Germinal center (tissue), 1 donor: ENCODE results near the gene SELENOW.
"Not testable (repeated sequence)": the region's sequence is repeated elsewhere in the genome, so short reads cannot be mapped to it uniquely, and the experiment has no call there.

Experiments
- DNase-seq: peaks from one replicate; pipeline ENCODE4 v3.0.0; 2012; ENCODE audit warnings: mixed read lengths, low spot score

The SELENOW gene

DNA sequence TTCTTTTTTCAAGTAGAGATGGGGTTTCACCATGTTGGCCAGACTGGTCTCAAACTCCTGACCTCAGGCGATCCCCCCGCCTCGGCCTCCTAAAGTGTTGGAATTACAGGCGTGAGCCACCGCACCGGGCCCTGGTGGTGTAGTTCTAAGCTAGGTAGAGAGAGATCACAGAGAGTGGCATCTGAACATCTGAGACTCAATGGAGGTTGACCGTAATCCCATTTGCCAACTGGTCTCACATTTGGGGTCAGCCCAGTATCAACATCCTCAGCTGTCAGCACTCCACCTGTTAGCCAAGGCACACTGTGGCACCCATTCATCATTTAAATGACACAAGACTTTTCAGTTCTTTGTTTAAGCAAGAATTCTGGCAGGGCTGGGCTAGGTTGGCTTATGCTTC, 8.1 kb downstream of the SELENOW start:
- DNase-seq: no peak

- not testable (repeated sequence) for DNase-seq
Observed at GRCh38 chr19:47787307-47787706, 8.8 kb downstream of the SELENOW start.

GRCh38 chr19:47789811-47790210, 11.3 kb downstream of the SELENOW start:
- not testable (repeated sequence) for DNase-seq

DNA sequence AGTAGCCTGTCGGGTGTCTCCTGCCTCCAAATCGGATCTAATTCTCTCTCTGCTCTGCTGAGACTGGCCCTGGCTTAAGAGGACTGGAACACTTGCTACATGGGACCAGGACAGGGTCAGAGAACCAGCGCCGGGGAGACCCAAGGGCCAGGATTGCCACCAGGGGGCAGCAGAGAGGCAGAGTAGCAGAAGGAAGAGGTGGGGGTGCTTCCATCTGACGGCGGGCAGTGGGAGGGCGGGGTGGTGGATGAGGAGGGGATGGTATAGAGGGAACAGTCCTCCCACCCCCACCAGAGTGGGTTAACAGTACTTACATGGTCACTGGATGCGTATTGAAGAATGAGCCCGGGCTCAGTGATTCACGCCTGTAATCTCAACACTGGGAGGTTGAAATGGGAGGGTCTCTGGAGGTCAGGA, 11.9 kb downstream of the SELENOW start:
- peak; percentile 83 for DNase-seq

GRCh38 chr19:47792616-47793015, 14.1 kb downstream of the SELENOW start:
- DNase-seq: no peak

DNA sequence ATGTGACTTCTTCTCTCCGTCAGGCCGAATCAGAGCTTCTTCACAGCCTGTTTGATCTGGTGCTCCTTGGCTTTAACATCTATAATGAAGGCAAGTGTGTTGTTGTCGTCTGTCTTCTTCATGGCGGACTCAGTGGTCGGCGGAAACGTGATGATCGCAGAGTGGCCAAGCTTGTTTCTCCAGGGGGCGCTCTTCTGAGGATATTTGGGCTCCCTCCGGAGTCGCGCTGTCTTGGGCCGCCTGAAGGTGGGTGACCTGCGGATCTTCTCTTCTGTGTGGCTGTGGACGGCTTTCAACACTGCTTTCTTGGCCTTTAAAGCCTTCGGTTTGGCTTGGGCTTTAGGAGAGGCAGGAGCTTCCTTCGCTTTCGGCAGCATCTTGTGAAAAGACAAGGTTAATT, 16.0 kb downstream of the SELENOW start:
- no peak for DNase-seq

GRCh38 chr19:47796785-47797184, 18.3 kb downstream of the SELENOW start:
- DNase-seq: no peak

GRCh38 chr19:47797996-47798903, 19.7 kb downstream of the SELENOW start:
- DNase-seq: no peak

- no peak for DNase-seq
Observed at GRCh38 chr19:47798904-47799266, 20.4 kb downstream of the SELENOW start.

GRCh38 chr19:47801270-47801669, 22.8 kb downstream of the SELENOW start:
- DNase-seq: no peak

DNA sequence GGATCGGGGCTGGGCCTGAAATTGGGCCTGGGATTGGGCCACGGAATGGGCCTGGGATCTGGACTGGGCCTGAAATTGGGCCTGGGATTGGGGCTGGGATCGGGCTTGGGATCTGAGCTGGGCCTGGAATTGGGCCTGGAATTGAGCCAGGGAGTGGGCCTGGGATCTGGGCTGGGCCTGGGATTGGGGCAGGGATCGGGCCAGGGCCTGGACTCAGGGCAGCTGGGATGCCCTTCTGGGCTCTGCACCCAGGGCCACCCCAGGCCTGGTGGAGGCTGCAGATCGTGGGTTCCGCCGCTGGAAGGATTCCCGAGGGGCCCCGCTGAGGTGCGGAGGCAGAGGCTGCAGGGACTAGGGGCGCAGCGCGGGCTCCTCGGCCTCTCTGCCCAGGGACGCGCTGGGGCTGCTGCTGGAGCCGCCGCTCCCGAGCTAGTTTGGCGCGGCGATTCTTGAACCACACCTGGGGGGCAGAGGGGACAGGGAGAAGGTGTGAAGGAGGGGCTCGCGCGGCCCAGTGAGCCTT, 24.1 kb downstream of the SELENOW start:
- no peak for DNase-seq

DNA sequence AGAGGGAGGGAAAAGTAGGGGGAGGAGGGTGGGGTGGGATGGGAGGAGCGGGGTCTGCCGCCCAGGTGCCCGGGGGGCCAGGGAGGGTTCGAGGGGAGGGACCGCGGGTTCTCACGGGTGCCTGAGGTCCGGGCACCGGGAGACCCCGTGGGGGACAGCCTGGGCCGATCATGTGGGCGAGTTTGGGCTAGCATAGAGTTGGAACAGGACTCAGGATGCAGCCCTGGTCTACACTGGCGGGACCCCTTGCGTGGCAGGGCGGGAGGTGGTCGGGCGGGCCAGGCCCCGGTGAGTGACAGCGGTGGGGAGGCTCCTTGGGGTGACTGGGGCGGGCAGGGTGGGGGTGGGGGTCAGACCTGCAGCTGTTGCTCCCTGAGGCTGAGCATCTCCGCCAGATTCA, 24.6 kb downstream of the SELENOW start:
- not testable (repeated sequence) for DNase-seq

GRCh38 chr19:47803671-47804070, 25.2 kb downstream of the SELENOW start:
- not testable (repeated sequence) for DNase-seq

DNA sequence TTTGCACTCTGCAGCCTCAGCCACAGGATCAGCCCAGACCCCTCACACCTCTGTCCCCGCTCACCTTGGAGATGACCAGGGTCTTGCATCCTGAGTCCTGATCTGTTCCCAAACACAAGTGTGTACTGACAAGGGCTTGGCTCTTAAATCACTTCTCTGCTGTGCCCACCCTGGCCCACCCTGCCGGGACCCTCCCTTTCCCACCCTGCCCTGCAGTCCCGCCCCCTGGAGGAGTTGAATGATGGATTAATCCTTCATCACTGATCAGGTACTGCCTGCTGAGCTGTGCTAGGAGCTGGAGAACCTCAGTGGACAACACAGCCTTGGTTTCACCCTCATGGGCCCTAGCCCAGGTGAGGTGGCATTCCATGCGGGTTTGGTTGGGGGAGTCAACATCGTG, 25.9 kb downstream of the SELENOW start, which contains the start of gene TPRX1:
TSS of gene TPRX1 (minus strand) at position 101 of the 400 bp plus-strand sequence. CDS start at position 89, 12 bp downstream.
- DNase-seq: not testable (repeated sequence)

- DNase-seq: no peak
Observed at GRCh38 chr19:47805313-47805712, 26.8 kb downstream of the SELENOW start.

DNA sequence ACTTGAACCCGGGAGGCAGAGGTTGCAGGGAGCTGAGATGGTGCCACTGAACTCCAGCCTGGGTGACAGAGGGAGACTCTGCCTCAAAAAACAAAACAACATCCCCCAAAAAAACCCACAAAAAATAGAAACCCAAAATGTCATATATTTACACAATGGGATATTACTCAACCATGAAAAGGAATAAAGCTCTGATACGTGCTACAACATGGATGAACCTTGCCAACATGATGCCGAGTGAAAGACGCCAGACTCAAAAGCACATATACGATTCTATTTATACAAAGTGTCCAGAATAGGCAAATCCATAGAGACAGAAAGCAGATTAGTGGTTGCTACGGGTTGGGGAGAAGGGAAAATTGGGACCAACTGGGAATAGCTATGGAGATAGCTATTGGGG, 27.9 kb downstream of the SELENOW start:
- no peak for DNase-seq

GRCh38 chr19:47813304-47813994, 34.9 kb downstream of the SELENOW start:
- peak; percentile 66 for DNase-seq

- DNase-seq: no peak
Observed at GRCh38 chr19:47813995-47814328, 35.5 kb downstream of the SELENOW start.

DNA sequence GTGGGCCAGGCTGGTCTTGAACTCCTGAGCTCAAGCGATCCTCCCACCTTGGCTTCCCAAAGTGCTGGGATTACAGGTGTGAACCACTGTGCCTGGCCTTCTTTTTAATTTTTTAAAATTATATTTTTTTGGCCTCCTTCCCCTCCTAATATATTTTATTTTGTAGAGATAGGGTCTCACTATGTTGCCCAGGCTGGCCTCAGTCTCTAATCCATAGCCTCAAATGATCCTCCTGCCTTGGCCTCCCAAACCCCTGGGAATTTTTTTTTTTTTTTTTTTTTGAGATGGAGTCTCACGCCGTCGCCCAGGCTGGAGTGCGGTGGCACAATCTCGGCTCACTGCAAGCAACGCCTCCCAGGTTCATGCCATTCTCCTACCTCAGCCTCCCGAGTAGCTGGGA, 37.8 kb downstream of the SELENOW start:
- DNase-seq: not testable (repeated sequence)

DNA sequence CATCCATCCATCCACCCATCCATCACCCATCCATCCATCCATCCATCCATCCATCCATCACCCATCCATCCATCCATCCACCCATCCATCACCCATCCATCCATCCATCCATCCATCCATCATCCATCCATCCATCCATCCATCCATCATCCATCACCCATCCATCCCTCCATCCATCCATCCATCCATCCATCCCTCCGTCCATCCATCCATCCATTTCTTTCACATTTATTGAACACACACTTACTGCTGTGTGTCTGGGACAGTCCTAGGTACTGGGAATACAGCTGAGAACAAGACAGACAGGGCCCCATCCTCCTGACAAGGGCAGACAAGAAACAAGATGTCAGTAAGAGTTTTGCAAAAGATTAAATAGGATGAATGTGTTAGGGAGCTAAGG, 39.7 kb downstream of the SELENOW start:
- not testable (repeated sequence) for DNase-seq

DNA sequence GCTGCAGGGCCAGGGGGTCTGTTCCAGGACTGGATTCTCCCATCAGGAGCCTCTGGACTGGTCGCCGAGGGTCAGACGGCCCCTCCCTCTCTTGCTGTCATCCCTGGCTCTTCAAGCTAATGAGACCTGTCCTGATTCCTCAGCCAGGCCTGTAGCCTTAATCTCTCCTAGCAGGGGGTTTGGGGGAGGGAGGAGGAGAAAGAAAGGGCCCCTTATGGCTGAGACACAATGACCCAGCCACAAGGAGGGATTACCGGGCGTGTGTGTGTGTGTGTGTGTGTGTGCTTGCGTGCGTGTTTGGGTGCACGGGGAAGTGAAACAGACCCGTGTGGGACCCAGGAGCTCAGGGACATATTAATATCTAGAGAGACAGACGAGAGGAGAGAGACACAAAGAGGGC, 41.4 kb downstream of the SELENOW start:
- DNase-seq: no peak

- DNase-seq: no peak
Observed at GRCh38 chr19:47820410-47820809, 41.9 kb downstream of the SELENOW start.

DNA sequence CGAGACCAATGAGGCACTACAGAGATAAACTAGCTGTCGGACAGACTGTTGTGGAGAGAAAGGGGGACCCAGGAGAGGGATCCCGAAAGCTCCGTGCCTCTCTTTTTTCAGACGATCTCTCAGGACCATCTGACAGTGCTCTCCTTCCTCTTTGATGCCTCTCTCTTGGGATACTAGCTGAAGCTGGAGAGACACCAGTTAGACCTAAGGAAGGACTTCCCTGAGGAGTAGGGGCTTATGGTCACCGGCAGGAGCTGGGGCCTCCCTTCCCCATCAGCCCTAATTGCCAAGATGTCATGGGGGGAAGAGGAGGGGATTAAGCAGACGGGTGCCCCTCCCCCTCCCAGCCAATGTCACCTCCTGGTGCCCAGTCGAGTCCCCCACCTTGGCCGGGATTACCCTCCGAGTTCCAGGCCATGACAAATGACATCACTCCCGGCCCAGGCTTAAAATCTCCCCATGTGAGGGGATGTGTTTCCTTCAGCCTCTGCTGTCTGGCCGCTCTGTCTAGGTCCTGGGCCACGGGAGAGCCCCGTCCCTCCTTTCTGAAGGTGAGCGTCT, 43.0 kb downstream of the SELENOW start, which contains the start of gene CRX:
TSS of gene CRX (plus strand) at position 478 of the 561 bp plus-strand sequence. CDS start 12,507 bp downstream, outside the sequence.
- DNase-seq: no peak
